ACHN (cell line): ENCODE measurements around the gene ICAM2.

ENCODE experiments used
- DNase-seq: peaks from one replicate; pipeline ENCODE4 v3.0.0-alpha.2; 2015
- in situ Hi-C: cut with HindIII; loops from 2 replicates; pipeline ENCODE4 v1.10.0; 2017; ENCODE audit warnings: low sequenced_read_pairs, low pct_ligation_motif_present, low pct_unique_long_range_greater_than_20kb

The ICAM2 gene

DNA sequence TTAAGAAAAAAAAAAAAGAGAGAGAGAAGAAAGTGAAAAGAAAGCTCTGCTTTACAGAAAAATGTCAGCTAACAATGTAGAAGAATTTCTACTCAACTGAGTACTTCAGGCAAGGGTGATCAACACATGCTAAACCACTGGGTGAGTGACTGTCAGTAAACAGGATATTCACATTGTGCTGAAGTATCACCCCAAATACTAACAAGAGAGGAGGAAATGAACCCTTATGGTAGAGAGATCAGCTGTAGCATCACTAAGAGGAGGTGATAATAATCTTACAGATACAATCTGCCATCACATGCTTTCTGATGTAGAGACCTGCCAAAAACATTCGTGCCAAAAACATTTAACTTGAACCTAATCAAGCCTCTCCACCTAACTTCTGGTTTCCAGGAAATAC, 30.7 kb upstream of the ICAM2 start:
- no peak for DNase-seq
- in situ Hi-C loops = no loop called here

DNA sequence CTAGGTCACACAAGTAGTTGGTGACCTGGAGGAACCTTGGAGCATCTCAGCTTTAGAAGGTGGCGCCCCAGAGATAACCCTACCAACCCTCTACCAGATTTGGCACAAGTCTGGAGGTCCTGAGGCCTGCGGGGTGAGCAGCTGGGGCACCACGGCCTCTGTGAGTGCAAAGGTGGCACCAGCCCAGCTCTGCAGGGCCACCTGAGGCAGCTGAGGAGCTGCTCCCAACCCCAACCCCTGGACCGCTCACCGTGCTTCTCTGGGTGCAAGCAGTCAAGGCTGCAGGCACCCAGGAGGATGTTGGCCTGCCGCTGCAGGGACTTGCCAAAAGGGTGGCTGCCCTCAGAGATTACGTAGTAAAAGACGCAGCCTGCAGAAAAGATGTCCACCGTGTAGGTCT, 28.4 kb upstream of the ICAM2 start:
- in situ Hi-C loops = loop anchor here (25.0 kb wide), 1 partner anchor 213 kb away; the partner anchor contains the start of gene TEX2
- DNase-seq = no peak

DNA sequence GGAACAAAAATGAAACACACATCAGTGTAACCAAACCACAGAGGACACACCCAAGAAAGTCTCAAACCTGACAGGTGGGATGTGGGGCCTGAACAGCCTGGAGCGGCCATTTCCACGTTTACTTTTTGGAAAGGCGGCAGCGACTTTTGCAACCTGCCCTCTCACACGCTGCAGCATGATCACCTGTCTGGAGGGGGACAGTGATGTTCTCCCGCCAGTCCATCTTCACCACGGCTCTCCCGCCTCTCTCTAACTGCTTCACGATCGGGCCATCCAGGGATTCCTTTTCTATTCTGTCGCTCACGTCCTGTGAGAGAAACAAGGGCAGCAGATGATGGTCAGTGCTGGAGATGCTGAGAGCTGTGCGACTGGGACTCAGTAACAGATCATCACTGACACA, 24.7 kb upstream of the ICAM2 start:
- DNase-seq = no peak
- in situ Hi-C loops = loop anchor here (25.0 kb wide), 1 partner anchor 217 kb away; the partner anchor contains the start of gene TEX2

DNA sequence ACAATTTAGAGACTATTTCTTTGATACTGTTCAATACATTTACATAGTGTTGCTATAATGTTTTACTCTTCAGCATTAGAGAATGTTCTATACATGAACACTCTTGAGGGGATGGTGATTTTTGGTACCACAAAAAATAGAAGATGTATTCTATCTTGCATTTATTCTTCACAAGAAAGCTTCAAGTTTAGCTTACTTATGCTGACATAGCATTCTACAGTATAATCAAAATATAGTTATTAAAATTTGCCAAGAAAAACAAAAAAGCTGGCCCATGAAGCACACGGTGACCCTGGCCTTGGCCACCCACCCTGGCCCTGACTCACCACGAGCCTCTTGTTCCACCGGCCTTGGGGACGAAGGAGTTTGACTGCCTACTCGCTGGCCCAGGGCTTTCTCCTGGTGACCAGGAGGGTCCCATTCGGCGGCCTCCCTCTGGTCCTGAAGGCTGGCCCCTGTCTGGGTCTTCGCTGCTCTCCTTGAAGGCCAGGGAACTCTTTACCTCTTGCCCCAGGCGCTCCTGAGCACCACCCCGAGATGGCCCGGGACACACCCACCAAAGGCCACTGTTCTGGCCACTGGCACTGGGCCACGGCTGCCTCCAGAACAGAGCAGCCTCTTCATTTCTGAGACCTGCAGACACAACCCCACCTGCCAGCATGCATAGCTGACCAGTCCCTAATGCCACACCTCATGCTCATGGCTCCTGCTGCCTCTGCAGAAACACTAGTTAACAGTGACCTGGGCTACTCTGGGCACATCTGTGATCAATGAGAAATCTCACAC, 22.5 kb upstream of the ICAM2 start:
- in situ Hi-C loops = loop anchor here (25.0 kb wide), 1 partner anchor 219 kb away; the partner anchor contains the start of gene TEX2
- DNase-seq = no peak

DNA sequence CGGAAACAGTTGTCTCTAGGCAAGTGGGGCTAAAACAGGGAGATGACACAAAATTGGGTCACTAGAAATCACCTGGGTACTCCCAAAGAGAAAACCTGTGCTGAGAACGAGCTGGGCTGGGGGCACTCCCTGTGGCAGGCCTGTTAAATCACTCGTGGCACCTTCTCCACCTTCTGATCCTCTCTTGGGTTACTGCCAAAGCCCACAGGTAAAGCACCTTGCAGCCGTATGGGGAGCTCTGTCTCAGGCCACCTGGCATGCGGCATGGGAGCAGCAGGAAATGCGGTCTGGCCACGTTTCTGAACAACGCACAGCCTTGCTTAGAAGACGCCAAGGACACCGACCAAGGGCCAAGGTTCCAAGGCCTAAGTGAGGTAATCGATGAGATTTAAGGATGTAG, 21.5 kb upstream of the ICAM2 start:
- DNase-seq = no peak
- in situ Hi-C loops = loop anchor here (25.0 kb wide), 1 partner anchor 220 kb away; the partner anchor contains the start of gene TEX2

DNA sequence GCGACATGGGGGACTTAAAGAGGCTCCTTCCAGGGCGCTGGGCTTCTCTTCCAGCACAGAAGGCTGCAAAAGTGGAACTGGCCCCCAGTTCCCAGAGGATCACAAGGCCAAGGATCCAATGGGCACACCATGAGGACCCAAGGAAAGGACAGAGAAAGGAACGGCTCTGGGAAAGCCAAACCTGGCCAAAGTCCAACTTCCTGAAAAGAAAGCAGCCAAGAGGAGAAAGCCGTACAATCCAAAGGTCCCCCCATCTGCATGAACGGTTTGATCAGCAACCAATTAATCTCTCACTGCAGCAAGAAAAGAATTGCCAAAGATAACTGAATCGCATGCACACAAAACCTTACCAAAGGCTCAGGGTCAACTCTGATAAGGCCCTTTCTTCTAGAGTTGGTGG, 19.8 kb upstream of the ICAM2 start:
- no peak for DNase-seq
- in situ Hi-C loops = loop anchor here (25.0 kb wide), 1 partner anchor 222 kb away; the partner anchor contains the start of gene TEX2

DNA sequence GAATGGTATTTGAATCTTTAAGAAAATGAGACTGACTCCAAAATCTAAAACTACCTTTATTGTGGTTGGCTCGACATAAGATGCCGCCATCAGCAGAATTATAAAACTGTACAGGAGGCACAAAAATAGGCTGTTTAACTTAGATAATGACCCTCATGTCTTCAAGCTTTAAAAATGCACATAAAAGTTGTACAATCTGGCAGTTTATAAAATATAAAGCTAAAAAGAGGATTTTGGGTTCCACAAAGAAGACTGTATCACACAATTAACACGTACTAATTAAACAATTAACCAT, 18.6 kb upstream of the ICAM2 start:
- in situ Hi-C loops = loop anchor here (25.0 kb wide), 1 partner anchor 223 kb away; the partner anchor contains the start of gene TEX2
- DNase-seq = no peak

DNA sequence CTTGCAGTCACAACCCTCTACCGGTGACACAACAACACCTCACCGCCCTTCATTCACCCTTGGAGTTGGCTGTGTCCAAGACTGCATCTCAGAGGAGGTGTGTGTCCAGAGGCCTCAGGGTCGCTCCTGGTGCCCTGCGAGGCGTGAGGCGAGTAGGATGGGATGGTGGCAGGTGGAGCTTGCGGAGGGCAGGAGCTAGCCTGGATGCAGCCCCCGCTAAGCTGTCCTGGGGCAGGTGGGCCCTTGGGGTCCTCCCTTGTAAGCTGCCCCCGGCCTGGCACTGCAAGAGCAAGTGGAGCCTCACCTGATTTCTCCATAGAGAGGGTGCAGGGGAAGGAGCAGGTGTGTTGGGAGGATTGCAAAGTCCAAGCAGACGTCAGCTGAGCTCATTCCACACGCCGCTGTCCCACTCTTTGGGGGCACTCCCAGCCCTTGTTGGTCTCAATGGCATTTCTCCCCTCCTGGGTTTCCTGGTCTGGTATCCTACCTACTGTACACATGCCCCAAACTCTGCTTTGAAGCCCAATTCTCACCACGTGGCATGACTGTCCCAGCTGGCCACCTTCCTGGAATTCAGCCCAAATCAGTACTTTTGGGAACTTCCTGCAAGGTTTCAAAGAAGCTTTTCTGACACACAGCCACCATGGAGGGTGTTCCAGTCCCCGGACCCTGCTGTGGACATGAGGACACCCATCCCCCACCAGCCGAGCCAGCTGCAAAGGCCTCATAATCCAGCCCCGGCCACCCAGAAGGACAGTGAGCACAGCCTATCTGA, 18.1 kb upstream of the ICAM2 start:
- no peak for DNase-seq
- in situ Hi-C loops = loop anchor here (25.0 kb wide), 1 partner anchor 224 kb away; the partner anchor contains the start of gene TEX2

DNA sequence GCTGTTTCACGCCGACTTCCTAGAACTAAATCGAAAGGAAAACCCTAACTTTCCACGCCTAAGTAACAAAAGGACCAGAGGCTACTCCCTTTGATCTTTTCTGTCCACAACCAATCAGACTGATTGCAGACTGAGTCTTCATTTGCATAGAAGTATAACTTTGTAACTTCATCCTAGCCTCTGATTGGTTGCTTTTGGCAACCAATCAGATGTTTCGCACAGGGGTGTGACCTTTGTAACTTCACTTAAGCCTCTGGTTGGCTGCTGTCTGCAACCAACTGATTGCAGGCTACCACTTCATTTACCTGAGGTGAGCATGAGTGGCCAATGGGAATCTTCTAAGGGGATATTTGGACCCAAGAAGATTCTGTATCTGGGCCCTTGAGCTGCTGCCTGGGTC, 17.4 kb upstream of the ICAM2 start:
- in situ Hi-C loops = loop anchor here (25.0 kb wide), 1 partner anchor 224 kb away; the partner anchor contains the start of gene TEX2
- DNase-seq = no peak

DNA sequence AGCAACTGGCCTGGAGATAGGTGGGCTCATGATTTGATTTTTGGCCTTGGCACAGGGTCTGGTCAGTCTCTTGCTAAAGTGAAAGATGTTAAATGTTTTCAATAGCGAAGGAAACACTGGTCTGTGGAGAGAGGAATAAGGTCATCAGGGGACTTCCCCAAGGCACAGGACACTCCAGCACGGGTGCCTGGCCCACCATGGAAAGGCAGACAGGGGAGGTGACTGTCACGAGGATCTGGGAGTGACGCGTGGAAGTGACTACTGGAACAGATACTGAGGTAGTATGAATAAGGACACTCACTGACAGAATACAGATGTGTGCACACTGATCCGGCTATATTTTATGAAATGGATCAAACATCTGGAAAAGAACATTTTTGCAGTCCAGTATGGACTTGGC, 16.7 kb upstream of the ICAM2 start:
- DNase-seq = no peak
- in situ Hi-C loops = loop anchor here (25.0 kb wide), 1 partner anchor 225 kb away; the partner anchor contains the start of gene TEX2

DNA sequence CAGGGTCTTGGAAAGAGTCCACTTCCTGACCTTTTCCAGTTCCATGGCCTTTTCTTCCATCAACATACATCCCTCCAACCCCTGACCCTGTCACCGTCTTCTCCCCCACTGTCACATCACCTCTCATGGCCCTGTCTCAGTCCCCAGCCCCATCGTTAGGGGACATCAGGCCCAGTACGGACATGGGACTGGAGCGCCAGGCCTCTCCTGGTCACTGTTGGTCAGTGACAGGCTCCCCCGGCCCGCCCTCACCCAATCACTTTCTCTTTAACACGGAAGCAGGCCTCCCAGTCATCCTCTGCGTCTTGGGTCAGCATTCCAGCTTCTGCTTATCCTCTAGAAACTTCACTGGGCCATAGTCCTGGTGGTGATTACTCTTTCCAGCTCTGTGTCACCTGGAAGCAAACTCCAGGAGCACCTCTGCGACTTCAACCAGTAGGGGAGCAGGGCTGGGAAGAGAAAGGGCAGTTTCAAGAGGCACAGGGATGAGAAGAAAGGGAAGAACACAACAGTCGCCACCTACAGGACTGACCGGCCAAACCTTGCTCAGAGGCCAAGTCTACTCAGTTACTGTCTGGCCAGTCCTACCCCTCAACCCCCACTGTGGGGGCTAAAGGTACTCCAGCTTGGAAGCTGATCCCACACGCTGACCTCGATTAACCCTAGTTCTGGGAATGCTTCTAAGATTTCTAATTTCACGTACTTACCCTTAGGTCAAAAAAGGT, 15.9 kb upstream of the ICAM2 start:
- in situ Hi-C loops = loop anchor here (25.0 kb wide), 1 partner anchor 226 kb away; the partner anchor contains the start of gene TEX2
- DNase-seq = peak; percentile 26

DNA sequence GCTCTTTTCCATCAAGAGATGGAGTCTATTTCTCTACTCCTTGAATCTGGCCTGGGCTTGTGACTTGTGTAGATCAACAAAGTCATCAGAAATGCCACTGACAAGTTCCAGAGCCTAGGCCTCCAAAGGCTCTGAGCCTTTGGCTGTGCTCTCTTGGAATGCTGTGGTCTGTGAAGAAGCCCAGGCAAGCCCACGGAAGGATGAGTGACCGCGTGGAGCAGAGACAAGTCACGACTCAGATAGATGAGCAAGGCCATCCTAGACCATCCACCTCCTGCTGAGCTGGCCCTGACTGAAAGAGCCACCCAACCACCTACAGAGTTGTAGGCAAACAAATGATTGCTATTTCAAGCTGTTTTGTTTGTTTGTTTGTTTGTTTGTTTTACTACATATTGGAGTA, 11.6 kb upstream of the ICAM2 start:
- peak; percentile 26 for DNase-seq
- in situ Hi-C loops = loop anchor here (25.0 kb wide), 1 partner anchor 230 kb away; the partner anchor contains the start of gene TEX2

DNA sequence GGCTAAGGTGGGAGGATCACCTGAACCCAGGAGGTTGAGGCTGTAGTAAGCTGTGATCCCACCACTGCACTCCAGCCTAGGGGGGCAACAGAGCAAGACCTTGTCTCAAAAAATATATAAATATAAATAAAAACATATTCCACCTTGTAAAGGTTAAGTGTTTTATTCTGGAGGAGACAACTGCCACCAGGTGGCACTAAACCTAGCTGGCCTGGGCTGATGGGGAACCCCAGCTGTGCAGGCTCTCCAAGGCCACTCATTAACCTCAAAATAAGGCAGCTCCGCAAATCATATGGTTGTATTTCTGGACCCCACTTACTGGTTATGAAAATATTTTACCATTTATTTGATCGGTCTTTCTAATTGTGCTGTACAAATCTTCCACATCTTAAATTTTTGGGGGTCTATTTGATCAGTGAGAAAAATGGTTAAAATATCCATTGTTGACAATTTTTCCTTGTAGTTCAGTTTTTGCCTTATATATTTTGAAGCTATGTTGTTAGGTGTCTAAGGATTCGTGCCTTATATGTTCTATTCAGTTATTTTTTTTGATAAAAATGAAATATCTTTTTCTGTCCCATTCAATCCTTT, 8.5 kb upstream of the ICAM2 start:
- in situ Hi-C loops = loop anchor here (25.0 kb wide), 1 partner anchor 233 kb away; the partner anchor contains the start of gene TEX2
- peak; percentile 73 for DNase-seq

DNA sequence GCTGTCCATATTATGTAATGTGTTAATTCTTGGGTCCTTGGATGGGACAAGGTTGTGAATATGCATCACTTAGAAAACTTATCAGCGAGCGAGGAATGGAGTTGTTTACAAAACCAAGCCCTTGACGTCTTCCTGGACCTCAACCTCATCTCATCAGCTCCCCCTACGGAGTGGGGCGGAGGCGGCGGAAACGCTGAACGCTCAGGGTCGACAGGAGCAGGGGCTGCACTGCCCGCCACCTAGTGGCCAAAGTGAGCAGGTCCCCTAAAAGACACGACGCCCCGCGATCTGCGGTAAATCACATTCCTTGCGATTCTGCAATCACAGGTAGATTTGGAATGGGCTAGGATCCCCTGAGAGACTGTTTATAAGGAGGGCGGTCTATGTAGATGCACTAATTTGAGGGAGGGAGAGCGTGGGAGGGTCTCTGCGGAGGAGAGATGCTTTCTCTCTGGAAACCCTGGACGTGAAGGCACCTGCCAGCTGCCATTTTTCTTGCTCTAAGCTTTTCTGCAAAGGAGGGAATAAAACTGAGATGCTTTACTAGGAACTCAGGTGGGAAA, 5.4 kb upstream of the ICAM2 start:
- in situ Hi-C loops = loop anchor here (25.0 kb wide), 1 partner anchor 236 kb away; the partner anchor contains the start of gene TEX2
- DNase-seq = peak; percentile 83

DNA sequence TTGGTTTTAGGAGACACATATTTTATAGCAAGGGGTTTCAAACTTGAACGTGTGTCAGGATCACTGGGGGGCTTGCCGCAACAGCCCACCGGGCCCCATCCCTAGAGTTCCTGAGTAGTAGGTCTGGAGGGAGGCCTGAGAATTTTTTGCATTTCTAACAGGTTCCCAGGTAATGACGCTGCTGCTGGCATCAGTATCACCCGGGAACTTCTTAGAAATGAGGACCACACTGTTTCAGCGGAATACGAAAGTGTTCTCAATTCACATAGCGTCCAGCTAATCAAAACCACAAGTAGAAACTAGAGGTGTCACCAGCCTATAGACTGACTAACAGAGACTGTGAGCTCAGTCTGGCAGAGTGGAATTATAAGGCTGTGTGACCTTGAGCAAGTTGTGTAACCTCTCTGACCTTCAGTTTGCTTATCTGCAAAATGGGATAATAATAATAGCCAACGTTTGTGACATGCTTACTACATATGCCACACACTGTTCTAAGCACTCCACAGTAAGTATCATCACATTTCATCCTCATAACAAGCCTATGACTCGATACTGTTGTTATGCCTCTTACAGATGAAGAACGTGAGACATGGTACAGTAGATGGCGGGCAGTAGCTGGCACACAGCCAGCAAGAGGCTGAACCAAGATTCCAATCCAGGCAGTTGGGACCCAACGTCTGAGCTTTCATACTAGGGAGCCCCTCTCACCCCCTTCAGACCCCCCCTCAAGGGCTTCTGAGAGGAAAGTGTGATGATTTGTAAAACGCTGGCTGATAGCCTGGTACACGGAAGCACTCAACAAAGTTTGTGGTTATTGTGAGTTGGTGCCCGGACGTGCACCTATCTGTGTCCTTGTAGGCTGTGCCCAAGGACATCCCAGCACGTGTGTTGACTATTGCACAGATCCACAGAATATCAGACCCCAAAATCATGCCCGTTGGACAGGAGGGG, 4.6 kb upstream of the ICAM2 start:
- in situ Hi-C loops = loop anchor here (25.0 kb wide), 1 partner anchor 237 kb away; the partner anchor contains the start of gene TEX2
- DNase-seq = no peak

DNA sequence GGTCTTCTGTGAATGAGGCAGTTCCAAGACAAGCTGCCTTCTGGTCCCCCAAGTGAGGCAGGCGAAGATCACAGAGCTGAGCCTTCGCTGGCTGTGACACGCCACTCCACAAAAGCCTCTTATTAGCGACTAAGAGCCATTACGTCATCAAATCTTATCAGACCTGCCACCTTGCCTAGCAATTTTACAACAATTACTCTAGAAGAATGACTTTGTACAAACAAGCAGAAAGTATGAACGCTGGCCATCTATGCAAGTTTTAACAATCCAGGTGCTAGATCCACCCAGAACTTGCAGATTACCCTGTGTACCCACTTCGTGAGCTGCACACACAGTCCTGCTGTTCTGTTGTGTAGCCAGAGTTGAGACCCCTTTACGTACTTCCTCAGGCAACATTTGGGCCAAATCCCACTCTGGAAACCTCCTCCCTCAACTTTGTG, 3.8 kb upstream of the ICAM2 start:
- in situ Hi-C loops = no loop called here
- no peak for DNase-seq

DNA sequence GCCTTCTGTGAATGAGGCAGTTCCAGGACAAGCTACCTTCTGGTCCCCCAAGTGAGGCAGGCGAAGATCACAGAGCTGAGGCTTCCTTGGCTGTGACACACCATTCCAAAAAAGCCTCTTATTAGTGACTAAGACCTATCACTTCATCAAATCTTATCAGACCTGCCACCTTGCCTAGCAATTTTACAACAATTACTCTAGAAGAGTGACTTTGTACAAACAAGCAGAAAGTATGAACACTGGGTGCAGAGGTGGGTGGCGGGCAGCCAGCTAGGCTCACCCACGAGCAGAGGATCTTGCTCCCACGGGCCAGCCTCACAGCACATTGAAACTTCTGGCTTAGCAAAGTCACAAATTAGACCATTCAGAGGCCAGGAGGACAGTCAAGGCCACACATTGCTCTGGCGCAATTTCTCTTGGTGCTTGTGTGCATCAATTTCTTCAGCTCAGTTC, 2.2 kb upstream of the ICAM2 start:
- in situ Hi-C loops = no loop called here
- no peak for DNase-seq
